Stimulated activated CD8-positive, alpha-beta memory T cell treated with anti-CD3 and anti-CD28 coated beads, Interleukin-4, amount 100 ng/mL, for 4 hours (primary cell): ENCODE measurements around the gene RFX1.
"Not testable (repeated sequence)": the region's sequence is repeated elsewhere in the genome, so short reads cannot be mapped to it uniquely, and the experiment has no call there.

Experiments
- DNase-seq, 2 donors: peaks; one replicate each; pipeline ENCODE4 v3.0.0-alpha.2; 2020; ENCODE audit warnings: low read depth in 2 of 2, low spot score in 1 of 2

RFX1 gene

GRCh38 chr19:14006085-14006765 is at the start of gene RFX1:
RFX1 (minus strand) TSS chr19:14006320; CDS start chr19:13993843, 12,477 bp downstream.
- DNase-seq: peak; percentile 99 to 100

- no peak for DNase-seq
Observed at GRCh38 chr19:14055396-14055795, 49.3 kb upstream of the RFX1 start.

- DNase-seq: no peak
Observed at GRCh38 chr19:14054721-14055120, 48.6 kb upstream of the RFX1 start.

- no peak for DNase-seq
Observed at GRCh38 chr19:14054099-14054498, 48.0 kb upstream of the RFX1 start.

- DNase-seq: no peak
Observed at GRCh38 chr19:14053500-14053899, 47.4 kb upstream of the RFX1 start.

GRCh38 chr19:14053032-14053431 is 46.9 kb upstream of the RFX1 start:
- no peak for DNase-seq

- DNase-seq: no peak
Observed at GRCh38 chr19:14052470-14052869, 46.4 kb upstream of the RFX1 start.

- no peak for DNase-seq
Observed at GRCh38 chr19:14051980-14052379, 45.9 kb upstream of the RFX1 start.

GRCh38 chr19:14050961-14051360 is 44.8 kb upstream of the RFX1 start:
- DNase-seq: not testable (repeated sequence)

- DNase-seq: no peak
Observed at GRCh38 chr19:14050512-14050911, 44.4 kb upstream of the RFX1 start.

GRCh38 chr19:14048443-14049153 is 42.5 kb upstream of the RFX1 start:
- DNase-seq: peak; percentile 51 to 72

GRCh38 chr19:14047866-14048265 is 41.7 kb upstream of the RFX1 start:
- DNase-seq: not testable (repeated sequence)

- DNase-seq: not testable (repeated sequence)
Observed at GRCh38 chr19:14042659-14043608, 36.8 kb upstream of the RFX1 start.

GRCh38 chr19:14039181-14039580 is 33.1 kb upstream of the RFX1 start:
- DNase-seq: no peak

GRCh38 chr19:14035706-14036105 is 29.6 kb upstream of the RFX1 start:
- DNase-seq: no peak

GRCh38 chr19:14035159-14035558 is 29.0 kb upstream of the RFX1 start:
- DNase-seq: not testable (repeated sequence)

- no peak for DNase-seq
Observed at GRCh38 chr19:14033946-14034345, 27.8 kb upstream of the RFX1 start.

- DNase-seq: peak; percentile 34 to 64
Observed at GRCh38 chr19:14031719-14032480, 25.8 kb upstream of the RFX1 start, which contains the start of gene IL27RA. IL27RA (plus strand) TSS chr19:14031762; CDS start chr19:14031873, 111 bp downstream.

GRCh38 chr19:14030997-14031718 is 25.0 kb upstream of the RFX1 start:
- DNase-seq: peak; percentile 74 to 77

GRCh38 chr19:14028901-14029300 is 22.8 kb upstream of the RFX1 start:
- no peak for DNase-seq
